ENCODE results near the gene THAP7.
"Not testable (repeated sequence)": the region's sequence is repeated elsewhere in the genome, so short reads cannot be mapped to it uniquely, and the experiment has no call there.

The THAP7 gene

DNA sequence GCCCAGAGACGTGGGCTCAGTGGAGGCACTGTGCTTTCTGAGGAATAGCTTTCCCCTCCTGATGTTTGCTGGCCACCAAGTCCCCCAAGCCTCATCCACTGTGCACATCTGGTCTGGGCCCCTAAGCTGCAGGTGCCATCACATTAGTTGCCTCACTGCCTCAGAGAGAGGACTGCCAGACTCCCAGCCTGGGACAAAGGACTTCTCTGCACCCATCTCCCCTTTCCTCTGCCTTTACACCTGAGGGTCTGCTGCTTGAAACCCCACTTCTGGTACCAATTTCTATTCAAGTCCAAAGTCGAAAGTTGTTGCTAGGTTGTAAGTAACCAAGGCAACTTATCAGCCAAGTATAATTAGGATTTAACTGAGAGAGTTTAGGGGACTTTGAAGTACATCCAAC lies 23.5 kb downstream of the THAP7 start:
- no peak for DNase-seq (ENCODE audit: low read depth in 3 of 3)

DNA sequence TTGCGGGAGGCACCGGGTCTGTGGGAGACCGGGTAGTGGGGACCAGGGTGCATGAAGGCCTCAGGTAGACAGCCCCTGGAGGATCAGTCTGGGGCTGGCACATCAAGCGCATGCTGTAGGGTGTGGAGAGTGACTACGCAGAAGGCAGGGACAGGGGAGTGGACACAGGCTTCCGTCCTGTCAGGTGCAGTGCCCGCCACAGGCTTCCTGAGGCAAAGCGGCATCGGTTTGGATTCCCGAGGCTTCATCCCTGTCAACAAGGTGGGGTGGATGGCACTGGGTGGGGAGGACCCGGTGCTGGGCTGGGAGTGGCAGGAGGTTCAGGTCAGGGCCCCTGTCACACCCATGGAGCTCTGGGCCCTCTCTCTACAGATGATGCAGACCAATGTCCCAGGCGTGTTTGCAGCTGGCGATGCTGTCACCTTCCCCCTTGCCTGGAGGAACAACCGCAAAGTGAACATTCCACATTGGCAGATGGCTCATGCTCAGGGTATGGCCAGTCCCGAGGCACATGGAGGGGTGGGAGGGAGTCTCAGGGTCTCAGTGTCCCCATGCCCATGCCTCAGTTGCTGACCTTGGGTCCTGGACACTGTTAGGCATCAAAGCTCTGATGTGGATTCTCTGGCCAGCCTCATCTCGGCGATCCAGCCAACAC lies 24.3 kb downstream of the THAP7 start:
- no peak for DNase-seq (ENCODE audit: low read depth in 3 of 3)

DNA sequence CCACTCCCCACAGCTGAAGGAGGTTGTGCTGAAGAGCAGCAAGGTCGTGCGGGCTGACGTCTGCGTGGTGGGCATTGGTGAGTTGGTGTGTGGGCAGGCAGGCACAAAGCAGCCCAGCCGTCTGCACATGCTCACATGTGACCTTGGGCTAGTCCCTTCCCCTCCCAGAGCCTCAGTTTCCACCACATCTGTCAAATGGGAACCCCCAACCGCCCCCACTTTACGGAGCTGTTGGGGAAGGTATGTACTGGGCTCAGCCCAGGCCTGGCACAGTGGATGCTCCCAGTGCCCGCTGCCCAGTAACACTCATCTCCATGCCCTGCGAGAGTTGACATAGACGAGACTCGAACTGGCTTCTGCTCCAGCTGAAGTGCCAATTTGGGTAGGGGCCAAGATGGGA lies 24.9 kb downstream of the THAP7 start:
- no peak for DNase-seq (ENCODE audit: low read depth in 3 of 3)

DNA sequence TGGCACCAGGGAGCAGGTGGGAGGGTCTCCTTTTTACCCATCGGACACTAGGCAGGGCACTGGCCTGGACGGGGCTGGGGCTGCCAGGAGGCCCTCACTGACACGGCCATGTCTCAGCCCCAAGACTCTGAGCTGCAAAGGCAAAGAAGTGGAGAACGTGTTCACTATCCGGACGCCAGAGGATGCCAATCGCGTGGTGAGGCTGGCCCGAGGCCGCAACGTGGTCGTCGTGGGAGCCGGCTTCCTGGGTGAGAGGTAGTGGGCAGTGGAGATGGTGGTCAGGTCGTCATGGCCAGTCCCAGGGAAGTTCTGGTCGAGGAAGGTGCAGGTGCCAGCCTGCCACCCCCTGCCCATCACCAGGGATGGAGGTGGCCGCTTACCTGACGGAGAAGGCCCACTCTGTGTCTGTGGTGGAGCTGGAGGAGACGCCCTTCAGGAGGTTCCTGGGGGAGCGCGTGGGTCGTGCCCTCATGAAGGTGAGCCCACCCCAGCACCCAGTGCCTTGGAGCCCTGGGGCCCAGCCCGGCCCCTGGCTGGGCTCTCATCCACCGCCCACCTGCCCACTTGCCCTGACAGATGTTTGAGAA lies 25.5 kb downstream of the THAP7 start:
- DNase-seq (ENCODE audit: low read depth in 3 of 3) = no peak

DNA sequence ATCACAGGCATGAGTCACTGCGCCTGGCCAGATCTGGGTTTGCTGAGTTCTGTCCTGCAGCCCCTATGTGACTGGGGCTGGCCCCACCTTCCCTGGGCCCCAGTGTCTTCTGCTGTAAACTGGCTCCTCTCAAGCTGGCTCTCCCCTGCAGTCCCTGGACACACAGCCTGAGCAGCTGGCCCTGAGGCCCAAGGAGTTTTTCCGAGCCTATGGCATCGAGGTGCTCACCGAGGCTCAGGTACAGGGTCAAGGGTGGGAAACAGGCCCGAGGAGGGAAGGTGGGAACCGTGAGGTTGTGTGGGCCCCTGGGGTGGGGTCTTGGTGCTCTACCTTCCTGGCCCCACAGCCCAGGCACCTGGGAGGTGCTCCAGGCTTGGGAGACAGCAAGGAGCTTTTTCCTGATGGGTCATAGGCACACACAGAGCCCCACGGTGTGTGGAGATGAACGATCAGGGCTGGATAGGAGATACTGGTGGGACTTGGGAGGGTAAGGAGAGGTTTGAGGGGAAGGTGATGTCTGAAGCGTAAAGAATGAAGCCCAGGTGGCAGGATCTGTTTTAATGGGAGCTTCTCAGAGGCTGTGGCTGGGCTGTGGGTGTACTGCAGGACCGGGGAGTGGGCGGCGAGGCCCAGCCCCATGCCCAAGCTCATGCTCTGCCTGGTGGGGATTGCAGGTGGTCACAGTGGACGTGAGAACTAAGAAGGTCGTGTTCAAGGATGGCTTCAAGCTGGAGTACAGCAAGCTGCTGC lies 26.2 kb downstream of the THAP7 start:
- no peak for DNase-seq (ENCODE audit: low read depth in 3 of 3)

DNA sequence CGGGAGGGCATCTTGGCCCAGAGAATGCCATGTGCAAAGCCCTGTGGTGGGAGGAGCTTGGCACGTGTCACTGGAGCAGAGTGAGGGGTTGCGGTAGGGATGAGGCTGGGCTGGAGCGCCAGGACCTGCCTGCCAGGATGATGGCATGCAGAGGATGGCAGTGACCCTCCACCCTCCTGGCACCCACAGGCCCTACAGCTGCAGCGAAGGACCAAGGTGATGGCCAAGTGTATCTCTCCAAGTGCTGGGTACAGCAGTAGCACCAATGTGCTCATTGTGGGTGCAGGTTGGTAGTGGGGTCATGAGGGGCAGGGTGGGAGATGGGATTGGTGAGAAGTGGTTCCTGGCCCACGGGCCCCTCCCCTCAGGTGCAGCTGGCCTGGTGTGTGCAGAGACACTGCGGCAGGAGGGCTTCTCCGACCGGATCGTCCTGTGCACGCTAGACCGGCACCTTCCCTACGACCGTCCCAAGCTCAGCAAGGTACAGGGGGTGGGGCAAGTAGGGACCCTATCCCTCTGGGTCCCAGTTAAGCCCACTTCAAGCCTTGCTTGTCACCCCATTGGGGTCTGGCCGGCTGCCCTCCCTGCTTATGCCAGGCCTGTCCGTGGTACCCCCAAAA lies 27.5 kb downstream of the THAP7 start:
- DNase-seq (ENCODE audit: low read depth in 3 of 3) = no peak

DNA sequence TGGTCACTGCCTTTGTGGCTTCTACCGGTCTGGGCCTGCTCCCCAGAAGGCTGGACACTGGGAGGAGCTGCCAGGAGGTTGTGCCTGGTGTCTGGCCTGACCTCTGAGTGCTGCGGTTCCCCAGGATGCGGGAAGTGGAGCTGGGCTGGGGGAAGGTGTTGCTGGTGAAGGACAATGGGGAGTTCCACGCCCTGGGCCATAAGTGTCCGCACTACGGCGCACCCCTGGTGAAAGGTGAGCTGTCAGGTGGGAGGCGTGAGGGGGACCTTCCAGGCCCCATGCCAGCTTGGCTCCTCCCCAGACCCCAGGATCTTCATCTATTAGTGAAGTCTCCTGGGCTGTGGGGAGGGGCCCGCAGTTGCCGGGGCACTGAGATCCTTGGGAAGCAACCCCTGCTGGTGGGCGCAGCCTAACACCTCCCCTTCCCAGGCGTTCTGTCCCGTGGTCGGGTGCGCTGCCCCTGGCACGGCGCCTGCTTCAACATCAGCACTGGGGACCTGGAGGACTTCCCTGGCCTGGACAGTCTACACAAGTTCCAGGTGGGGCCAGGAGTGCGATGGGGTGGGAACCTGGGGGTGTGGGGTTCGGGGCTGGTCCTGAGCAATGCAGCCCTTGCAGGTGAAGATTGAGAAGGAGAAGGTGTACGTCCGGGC lies 28.2 kb downstream of the THAP7 start:
- DNase-seq (ENCODE audit: low read depth in 3 of 3) = no peak

DNA sequence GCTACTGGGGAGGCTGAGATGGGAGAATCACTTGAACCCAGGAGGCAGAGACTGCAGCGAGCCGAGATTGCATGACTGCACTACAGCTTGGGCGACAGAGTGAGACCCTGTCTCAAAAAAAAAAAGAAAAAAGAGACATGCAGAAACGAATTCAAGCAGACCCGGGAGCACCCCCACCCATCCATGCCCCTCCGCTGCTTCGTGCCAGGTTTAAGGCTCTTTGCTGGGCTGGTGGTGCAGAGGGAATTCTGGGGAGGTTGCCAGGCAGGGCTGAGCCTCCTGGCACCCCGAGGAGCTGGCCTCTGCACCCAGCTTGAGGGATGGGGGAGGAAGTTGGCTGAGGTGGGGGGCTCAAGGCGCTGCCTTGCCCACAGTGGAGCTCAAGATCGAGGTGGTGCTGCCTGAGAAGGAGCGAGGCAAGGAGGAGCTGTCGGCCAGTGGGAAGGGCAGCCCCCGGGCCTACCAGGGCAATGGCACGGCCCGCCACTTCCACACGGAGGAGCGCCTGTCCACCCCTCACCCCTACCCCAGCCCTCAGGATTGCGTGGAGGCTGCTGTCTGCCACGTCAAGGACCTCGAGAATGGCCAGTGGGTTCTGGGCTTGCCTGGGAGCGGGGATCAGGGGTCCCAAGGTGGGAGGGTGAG lies 28.9 kb downstream of the THAP7 start:
- no peak for DNase-seq (ENCODE audit: low read depth in 3 of 3)

DNA sequence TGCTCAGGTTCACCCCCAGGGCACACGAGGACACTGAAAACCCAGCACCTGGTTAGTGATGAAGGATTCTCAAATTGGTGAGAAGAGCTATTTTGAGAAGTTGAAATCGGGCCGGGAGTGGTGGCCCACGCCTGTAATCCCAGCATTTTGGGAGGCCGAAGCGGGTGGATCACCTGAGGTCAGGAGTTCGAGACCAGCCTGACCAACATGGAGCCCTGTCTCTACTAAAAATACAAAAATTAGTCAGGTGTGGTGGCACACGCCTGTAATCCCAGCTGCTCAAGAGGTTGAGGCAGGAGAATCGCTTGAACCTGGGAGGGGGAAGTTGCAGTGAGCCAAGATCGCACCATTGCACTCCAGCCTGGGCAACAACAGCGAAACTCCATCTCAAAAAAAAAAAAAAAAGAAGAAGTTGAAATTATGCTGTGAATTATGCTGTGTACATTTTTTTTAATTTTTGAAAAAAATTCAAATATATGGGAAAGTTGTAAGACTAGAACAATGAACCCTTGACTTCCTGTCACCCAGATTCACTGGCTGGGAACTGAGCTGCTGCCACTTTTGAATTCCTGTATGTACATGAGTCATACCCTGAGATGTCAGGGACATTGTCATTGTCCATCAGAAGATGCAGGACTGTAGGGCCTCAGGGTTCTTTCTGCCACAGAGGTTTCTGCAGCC lies 29.8 kb downstream of the THAP7 start:
- not testable (repeated sequence) for DNase-seq (ENCODE audit: low read depth in 3 of 3)

DNA sequence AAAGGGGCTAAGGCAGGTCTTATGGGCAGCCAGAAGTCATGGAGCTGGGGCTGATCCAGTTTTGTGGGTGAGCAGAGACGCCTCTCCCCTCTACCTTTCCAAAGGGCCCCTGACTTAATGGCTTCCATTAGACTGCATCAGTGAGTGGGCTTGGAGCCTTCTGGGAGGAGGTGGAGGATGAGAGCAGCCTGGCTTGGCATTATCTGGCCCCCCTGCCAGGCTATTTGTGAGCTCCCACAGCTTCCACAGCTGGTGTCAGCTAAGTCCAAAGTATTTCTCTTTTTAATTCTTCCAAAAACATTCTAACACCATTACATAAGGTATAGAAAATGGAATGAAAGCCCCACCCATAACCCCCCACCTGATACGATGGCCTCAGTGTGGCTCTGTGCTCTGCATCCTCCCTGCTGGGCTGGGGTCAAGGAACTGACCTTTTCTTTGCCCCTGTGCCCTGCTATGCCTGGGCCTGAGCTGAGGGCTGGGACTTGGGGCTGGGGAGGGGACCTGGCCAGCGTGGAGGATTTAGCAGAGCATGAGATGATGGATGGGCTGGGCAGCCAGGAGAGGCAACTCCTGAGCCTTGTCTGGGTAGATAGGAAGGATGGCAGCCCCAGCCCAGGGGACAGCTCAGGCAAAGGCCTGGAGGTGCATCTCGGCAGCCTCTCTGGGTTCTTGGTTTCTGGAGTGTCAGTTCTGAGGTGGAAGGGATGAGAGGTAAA lies 30.8 kb downstream of the THAP7 start:
- no peak for DNase-seq (ENCODE audit: low read depth in 3 of 3)

DNA sequence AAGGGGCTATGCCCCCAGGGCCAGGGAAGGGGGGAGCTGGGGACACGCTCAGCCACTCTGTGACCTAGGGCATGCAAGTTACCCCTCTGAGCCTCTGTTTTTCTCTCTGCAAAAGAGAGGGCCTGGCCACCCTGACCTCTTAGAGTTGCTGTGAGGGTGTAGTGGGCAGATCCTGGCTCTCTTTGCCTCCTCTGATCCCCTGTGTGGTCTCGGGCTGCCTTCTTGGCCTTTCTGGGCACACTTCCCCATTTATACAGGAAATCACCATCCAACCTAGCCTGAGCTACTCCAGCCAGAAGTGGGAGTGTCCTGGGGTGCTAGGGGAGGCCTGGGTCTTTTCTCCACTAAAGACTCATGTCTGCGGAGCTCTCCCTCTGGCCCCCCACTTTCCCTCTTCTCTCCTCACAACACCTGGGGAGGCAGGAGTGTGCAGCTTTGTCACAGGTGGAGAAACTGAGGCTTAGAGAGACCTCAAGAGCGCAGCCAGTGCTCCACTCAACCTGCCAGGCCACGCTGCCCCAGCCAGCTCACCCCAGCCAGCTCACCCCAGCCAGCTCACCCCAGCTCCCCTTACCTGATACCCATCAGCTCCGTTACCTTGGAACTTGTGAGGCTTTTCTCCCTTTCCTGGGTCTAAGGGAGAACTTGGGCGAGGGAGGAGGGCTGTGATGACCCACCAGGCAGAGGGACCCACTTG lies 33.5 kb downstream of the THAP7 start:
- no peak for DNase-seq (ENCODE audit: low read depth in 3 of 3)

DNA sequence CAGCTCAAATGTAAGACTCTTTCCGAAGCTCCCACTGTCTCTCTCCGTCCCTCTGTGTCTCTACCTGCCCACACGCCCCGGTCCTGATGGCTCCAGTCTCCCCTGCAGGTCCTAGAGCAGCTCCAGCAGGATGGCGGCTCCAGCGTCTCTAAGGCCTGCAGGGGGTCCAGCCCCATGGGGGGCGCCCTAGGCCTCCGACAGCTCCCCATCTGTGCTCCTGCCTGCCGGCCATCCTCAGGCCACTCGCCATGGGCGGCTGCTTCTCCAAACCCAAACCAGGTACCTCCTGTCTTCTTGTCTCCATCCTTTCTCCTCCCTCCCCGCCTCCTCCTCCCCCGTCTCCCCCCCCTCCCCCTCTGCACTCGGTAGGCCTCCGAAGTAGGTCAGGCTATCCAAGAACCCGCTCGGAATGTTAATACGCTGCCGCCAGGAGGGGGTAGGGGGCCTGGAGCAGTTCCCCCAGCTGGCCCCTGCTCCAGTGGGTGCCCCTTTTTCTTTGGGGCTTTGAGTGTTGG lies 34.2 kb downstream of the THAP7 start:
- no peak for DNase-seq (ENCODE audit: low read depth in 3 of 3)

DNA sequence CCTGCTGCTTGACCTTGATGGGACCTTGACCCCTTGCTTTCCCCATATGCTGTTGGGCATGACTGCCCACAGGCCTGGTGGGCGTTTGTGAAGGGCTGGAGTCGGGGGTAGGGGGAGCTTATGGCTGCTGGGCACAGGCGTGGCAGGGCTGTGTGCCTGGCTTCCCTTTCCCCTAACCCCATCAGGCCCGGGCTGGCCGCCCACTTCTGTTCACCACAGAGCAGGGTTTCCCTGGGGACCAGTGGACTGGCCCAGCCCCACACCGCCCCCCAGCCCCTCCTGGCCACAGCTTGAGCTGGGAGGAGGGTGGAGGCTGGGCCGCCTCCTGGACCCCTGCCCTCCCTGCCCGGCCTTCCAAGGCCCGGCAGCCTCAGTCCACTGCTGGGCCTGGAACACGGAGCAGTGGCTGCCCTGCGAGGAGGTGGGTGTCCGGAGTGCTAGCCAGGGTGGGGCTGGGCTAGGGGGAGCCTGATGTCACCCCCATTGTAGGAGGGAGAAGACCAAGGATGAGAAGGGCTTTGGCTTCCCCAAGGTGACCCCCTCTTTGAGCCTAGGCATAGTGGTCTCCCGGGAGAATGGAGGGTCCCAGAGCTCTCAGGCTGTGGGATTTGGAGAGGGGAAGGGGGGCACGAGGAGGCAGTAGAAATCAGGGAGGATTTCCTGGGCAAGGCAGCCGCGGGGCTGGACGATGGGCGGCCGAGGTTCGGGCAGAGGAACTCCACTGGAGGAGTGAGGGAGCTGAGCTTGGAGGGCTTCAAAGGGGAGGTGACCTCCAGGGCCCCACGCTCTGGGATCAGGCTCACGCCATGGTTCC lies 34.8 kb downstream of the THAP7 start, which contains the start of gene AIFM3:
AIFM3 (plus strand) TSS at position 373 of the 814 bp plus-strand sequence. CDS start 690 bp downstream, outside the sequence.
- no peak for DNase-seq (ENCODE audit: low read depth in 3 of 3)

DNA sequence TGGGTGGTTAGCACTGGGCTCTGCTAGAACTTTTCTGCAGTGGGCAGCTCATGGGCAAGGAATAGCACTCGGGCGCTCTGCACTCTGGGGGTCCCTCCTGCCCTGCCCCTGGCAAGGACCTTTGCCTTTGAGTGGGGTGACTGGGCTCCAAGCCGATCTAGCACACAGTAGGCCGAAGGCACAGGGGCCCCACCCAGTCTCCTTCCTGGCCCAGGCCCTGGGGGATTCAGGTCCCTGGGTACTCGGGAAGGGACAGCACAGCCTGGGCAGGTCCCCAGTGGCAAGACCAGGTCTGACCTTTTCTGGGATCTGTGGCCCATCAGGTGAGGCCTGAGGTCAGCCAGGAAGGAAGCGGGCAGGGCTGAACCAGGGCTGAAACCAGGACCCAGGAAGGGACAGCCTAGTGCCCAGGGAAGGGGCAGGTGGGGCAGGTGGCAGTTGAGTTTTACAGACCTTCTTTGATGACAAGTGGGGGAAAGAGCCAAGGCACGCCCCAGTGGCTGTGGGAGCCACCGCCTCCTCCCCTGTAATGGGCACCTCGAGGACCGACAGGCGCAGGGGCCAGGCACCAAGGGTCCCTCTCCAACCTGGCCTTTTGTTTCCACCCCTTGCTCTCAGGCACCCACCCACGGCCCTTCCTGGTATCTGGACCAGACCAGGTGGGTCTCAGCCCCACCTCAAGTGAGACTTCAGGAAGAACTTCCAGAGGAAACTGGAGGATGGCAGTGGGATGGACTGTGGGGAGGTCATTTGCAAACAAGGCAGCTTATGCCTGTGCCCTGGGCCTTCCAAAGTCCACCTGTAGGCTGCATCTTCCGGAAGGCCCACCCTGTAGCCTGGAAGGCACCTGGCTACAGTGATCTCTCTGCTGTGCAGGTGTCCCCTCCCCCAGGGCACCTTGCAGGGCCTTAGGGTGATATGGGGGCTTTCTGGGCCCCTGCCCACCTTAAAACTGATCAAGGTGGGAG lies 35.7 kb downstream of the THAP7 start:
- no peak for DNase-seq (ENCODE audit: low read depth in 3 of 3)

DNA sequence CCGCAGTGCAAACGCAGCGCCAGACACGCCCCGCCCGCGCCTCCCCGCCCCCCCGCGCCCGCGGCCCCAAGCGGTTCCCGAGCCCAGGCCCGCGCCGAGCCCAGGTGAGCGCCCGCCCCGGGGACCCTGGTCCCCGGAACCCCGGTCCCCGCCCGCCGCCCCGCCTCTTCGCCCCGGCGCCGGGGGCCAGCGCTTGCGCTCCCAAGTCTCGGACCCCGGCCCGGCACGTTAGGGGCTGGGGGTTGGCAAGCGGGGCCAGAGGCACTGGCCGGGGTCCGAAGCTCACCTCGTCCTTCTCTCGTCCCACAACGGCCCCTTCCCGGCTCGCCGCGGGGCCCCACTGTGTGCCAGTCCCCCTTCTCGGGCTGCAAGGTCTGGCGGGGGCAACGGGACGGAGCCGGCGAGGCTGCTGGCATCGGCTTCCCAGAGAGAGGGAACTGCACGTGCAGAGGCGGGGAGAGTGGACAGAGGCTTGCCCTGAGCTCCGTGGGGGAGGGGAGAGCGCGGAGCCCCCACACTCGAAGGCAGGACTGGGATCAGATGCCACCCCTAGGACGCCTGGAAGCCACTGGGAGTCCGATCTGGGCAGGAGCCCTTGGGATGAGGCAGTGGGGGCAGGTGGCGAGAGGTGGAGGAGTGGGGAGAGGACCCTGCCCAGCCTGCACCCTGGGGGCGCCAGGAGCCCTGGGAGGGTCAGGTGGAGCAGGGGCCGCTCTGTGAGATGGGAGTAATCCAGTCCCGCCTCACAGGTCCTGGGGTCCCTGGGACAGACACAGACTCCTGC lies 36.6 kb downstream of the THAP7 start:
- no peak for DNase-seq (ENCODE audit: low read depth in 3 of 3)

DNA sequence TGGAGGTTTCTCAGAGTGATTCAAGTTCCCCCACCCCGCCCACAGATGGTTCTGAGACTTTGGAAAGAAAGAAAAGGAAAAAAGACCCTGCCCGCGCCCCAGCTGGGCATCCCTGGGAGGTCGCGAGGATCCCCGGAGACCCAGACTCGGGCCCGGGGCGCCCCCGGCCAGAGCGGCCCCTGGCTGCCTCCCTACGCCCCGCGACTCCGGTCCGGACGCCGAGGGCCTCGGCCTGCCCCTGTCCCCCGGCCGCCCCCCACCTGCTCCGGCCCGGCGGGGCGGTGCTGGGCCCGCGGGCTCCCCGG lies 37.2 kb downstream of the THAP7 start:
- no peak for DNase-seq (ENCODE audit: low read depth in 3 of 3)
